ENCODE measurements around the gene CYP4F22. TPM values are rescaled to one million over a fixed set of nuclear protein-coding genes. Genes with fewer than 3 reads are reported as not detected.
"Not testable (repeated sequence)": the region's sequence is repeated elsewhere in the genome, so short reads cannot be mapped to it uniquely, and the experiment has no call there.

Gene CYP4F22
- total RNA-seq, 1 donor from 2014 or later, result 10.2 TPM

DNA sequence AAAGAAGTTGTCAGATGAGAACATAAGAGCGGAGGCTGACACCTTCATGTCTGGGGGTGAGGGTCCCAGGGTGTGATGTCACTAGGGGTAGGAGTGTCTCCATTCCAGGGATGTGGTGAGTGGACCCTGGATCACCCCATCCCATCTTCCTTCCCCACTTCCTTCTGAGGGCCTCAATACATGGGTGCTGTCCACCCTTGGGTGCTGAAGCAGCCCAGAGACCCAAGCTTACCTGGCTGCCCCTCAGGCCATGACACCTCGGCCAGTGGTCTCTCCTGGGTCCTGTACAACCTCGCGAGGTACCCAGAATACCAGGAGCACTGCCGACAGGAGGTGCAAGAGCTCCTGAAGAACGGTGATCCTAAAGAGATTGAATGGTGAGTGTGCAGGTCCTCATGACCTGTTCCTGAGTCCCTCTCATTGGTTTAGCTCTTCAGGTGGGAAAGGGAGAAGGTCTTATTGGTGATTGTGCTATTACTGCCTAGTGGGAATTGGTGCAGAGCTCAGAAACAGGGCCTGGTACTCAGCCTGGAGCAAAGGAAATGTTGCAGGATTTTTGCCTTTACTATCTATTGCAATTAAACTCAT lies 69.0 kb downstream of the CYP4F22 start:
- no peak for ATAC-seq

DNA sequence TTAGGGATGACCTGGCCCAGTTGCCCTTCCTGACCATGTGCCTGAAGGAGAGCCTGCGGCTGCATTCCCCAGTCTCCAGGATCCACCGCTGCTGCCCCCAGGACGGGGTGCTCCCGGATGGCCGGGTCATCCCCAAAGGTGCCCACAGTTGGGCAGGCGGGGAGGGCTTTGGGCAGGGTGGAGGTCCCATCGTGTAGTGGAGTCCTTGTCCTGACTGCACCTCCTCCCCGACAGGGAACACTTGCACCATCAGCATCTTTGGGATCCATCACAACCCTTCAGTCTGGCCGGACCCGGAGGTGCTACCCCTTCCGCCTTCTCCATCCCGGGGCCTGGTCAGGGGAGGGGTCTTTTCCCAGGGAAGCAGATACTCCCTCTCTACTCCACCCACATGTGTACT lies 75.0 kb downstream of the CYP4F22 start:
- no peak for ATAC-seq

DNA sequence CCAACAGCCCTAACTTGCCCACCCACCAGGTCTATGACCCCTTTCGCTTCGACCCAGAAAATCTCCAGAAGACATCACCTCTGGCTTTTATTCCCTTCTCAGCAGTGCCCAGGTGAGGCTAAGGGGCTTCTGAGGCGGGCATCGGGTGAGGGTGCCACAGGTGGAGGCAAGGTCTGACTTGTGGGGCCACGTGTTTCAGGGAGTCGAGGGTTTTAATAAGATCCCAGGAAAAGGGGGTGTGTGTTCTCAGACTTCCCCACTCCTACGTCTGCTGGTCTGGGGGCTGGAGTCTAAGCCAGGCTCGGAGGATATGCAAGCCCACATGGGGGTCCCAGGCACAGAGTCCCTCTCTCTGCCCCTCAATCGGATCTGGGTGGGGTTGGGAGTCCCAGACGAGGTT lies 75.8 kb downstream of the CYP4F22 start:
- ATAC-seq, result no peak

DNA sequence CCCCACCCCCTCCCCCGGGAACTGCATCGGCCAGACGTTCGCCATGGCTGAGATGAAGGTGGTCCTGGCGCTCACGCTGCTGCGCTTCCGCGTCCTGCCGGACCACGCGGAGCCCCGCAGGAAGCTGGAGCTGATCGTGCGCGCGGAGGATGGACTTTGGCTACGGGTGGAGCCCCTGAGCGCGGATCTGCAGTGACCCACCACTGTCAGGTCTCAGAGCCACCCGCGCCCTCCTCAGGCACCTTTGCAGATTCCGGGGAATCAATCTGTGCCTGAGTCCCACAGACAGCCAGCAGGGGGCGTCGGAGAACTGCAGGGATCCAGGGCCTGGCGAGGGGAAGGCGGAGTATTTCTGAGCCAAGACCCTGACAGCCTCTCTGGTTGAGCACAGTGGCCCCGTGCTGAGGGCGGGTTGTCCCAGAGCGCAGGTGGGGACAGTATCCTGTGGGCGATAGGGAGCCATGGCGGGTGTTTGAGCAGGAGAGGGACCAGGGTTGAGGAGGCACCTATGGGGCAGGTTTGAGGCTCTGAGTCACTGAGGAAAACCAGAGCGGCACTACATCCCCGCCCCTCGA lies 76.3 kb downstream of the CYP4F22 start:
- ATAC-seq, result peak; percentile 81

DNA sequence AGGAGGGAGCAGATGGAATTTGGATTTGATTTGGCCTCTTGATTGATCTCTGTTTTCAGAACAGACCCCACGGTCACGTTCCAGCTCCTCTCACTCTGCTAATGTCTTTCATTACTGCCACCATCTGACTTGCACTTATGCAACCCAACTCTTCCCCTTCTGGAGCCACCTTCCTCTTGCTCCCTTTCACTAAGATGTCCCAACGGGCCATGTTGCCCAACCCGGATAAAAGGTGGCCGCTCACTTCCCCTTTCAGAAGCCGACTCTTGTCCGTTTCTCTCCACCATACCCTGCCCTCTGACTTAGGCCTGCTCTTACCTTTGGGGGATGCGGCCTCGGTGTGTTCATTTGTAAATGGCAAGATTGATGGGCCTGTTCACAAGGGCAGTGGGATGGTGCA lies 79.3 kb downstream of the CYP4F22 start:
- no peak for ATAC-seq

DNA sequence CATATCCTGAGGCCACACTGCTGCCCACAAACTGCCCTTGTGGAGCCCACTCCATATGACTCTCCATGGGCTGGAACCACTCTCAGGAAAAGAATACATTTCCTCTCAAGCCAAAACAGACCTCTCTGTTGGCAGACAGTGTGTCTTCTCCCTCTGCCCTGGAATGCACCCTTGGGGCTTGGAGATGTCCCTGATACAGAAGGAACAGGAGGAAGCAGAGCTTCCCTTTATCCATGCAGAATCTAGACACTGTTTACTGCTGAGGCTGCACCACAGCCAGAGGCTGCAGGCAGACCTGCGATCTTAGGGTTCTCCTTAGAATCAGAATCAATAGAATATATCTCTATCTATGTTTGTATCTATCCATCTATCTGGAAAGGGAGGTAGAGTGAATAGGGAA lies 79.9 kb downstream of the CYP4F22 start:
- no peak for ATAC-seq

DNA sequence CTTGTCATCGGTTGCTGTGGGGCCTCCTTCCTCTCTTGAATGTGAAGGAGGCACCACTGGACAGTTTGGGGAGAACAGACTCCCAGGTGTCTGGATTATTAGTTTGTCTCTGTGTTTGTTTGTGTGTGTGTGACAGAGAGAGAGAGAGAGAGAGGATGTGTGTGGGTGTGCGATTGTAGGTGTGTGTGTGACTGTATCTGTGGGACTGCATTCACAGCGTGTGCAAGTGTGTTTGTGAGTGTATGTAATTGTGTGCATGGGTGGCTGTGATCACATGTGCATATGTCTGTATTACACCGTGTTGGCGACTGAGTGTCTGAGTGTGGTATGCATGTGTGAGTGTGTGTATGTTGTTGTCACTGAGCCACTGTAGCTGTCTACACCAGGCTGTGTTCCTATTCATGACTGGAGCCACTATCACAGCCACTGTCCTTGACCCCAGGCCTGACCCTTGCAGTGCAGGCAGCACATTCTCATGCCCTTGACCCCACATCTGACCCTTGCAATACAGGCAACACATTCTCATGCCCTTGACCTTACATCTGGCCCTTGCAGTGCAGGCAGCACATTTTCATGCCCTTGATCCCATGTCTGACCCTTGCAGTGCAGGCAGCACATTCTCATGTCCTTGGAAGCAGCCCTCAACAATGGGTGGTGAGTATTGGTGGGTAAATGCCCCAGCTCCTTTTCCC lies 81.6 kb downstream of the CYP4F22 start:
- peak; percentile 15 for ATAC-seq

DNA sequence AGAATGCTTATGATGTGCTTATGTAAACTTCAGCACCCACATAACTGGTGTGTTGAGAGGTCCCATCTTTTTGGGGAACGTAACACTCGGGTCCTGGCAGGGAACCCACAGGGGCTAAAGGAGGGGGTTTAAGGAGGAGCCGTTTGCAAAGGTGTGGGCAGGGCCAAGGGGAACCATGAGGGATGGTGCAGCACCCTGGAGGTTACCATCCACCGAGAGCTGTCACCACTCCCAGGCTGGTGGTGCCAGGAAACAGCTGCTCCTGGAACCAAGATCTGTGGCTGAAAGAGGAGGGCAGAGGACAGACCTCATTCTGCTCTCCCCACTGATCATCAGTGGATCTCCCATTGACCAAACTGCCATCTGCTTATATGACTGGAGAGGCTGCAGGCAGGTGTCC lies 83.5 kb downstream of the CYP4F22 start:
- ATAC-seq, result no peak

DNA sequence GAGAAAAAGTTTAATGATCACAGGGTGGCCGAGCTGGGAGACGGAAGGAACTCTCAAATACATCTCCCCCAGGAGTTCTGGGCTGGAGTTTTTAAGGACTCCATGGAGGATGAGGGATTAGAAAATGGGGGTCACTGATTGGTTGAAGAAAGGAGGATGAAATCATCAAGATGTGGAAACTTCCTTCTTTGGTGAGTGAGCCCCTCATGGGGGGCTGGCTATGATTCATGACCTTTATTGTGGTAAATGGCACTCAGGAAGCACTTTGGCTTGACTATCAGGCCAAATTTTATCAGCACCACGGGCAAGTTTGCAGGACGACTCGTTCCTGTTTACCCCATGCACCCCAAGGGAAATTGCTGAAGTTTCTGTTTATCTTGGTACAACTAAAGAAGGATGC lies 84.2 kb downstream of the CYP4F22 start:
- ATAC-seq, result not testable (repeated sequence)

DNA sequence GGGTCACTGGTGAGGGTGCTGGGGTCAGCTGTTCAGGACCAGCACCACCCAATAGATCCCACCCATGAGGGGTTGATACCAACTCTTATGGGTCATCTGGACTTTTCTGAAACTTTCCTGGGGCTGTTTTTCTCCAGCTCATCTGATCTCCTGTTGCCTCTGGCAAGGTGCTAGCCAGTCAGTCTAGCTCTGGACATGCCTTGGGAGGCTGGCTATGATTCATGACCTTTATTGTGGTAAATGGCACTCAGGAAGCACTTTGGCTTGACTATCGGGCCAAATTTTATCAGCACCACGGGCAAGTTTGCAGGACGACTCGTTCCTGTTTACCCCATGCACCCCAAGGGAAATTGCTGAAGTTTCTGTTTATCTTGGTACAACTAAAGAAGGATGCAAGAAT lies 85.4 kb downstream of the CYP4F22 start:
- not testable (repeated sequence) for ATAC-seq

DNA sequence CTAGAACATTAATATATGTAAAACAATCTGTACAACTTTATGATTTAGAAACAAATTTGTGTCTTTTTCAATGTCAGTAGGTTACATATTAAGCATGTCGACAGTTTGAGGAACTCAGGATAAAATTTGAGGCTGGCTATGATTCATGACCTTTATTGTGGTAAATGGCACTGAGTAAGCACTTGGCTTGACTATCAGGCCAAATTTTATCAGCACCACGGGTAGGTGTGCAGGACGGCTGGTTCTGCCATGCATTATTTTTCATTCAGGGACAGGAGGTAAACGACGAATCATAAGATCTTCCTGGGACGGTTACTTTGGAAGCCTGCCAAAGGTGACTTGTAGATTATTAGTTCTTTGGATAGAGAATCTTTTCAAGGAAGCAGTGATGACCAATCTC lies 86.7 kb downstream of the CYP4F22 start:
- peak; percentile 59 for ATAC-seq

Other genes starting within 250 kb of the CYP4F22 start
- gene BRD4, start 176.0 kb upstream of the CYP4F22 start, total RNA-seq, result 55.1 TPM
- gene AKAP8, start 128.7 kb upstream of the CYP4F22 start, total RNA-seq, result 22.0 TPM
- 31.6 TPM for gene AKAP8L, start 89.5 kb upstream of the CYP4F22 start, total RNA-seq
- 19.4 TPM for gene WIZ, start 58.6 kb upstream of the CYP4F22 start, total RNA-seq
- 1.8 TPM for gene RASAL3, start 44.0 kb upstream of the CYP4F22 start, total RNA-seq
- gene PGLYRP2, start 29.0 kb upstream of the CYP4F22 start, total RNA-seq, result not detected
- not detected for gene CYP4F8, start 106.7 kb downstream of the CYP4F22 start, total RNA-seq
- 34.8 TPM for gene CYP4F3, start 132.4 kb downstream of the CYP4F22 start, total RNA-seq
- 31.5 TPM for gene CYP4F12, start 164.6 kb downstream of the CYP4F22 start, total RNA-seq
- gene OR10H2, start 219.5 kb downstream of the CYP4F22 start, total RNA-seq, result not detected
- gene OR10H3, start 229.5 kb downstream of the CYP4F22 start, total RNA-seq, result not detected

All from esophagus mucosa (tissue), 1 donor.